ENCODE results near the gene CYREN. TPM values are rescaled to one million over a fixed set of nuclear protein-coding genes. Genes with fewer than 3 reads are reported as not detected.
"Not testable (repeated sequence)": the region's sequence is repeated elsewhere in the genome, so short reads cannot be mapped to it uniquely, and the experiment has no call there.

Gene CYREN
- total RNA-seq, 6 donors from 2014 or later = 27.3 to 119 (median 40.4) TPM

DNA sequence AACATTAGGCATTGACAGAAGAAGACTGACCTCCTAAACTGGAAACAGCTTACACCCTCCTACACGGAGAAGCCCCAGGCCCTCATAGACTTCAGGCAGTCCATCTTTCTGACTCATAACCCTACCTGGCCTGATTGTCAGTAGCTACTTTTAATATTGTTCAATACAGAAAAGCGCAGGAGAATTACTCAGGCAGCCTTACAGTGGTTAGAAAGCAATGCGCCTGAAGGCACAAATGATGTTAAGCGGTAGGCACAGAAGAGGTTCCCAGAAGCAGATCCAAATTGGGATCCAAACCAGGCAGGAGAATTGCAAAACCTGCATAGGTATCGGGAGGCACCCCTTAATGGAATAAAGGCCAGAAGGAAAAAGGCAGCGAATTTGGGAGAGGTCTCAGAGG lies 5.4 kb upstream of the CYREN start:
- DNase-seq (no peak), ATAC-seq (ENCODE audit: low FRiP score in 2 of 2) (no peak)
- H3K27ac ChIP-seq = no peak overlapping the region
- no peaks in the 10 kb centered on the region for H3K27me3 ChIP-seq
- TF ChIP-seq POLR2AphosphoS5 (IDR thresholded peaks at IDR 0.05) (no peak), POLR2A (IDR thresholded peaks at IDR 0.05) (no peak), EP300 (IDR thresholded peaks at IDR 0.05) (no peak)
- TF ChIP-seq, protein P1, sequence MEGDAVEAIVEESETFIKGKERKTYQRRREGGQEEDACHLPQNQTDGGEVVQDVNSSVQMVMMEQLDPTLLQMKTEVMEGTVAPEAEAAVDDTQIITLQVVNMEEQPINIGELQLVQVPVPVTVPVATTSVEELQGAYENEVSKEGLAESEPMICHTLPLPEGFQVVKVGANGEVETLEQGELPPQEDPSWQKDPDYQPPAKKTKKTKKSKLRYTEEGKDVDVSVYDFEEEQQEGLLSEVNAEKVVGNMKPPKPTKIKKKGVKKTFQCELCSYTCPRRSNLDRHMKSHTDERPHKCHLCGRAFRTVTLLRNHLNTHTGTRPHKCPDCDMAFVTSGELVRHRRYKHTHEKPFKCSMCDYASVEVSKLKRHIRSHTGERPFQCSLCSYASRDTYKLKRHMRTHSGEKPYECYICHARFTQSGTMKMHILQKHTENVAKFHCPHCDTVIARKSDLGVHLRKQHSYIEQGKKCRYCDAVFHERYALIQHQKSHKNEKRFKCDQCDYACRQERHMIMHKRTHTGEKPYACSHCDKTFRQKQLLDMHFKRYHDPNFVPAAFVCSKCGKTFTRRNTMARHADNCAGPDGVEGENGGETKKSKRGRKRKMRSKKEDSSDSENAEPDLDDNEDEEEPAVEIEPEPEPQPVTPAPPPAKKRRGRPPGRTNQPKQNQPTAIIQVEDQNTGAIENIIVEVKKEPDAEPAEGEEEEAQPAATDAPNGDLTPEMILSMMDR (IDR thresholded peaks at IDR 0.05) = no peak
- H3K4me1 ChIP-seq = peaks cover 0 to 12% (median 10%) of the 10 kb centered on the region in 4 donors
- 93 to 94% methylated on average over 6 of the region's 6 CpGs for WGBS, 2 donors
- peaks cover 0 to 8% (median 0%) of the 10 kb centered on the region in 4 donors for H3K36me3 ChIP-seq
- no peak overlapping the region for H3K4me3 ChIP-seq
- peaks cover under 1 to 19% (median 10%) of the 10 kb centered on the region in 4 donors for H3K9me3 ChIP-seq

DNA sequence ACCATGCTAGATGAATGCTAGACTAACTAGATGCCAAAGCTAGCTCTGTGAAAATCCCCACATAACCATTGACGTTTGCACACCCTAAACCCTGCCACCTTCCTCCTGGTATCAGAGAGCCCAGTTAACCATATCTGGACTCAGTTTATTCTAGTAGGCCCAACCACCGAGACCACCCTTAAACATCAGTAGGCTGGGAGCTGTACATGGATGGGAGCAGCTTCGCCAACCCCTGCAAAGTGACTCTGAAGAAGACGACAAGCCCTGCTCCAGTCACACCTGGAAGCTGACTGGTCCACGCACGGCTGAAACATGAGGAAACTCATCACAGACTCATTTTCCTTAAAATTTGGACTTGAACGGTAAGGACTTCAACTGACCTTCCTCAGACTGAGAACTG lies 4.4 kb upstream of the CYREN start:
- Histone ChIP-seq H3K27me3 (no peaks in the 10 kb centered on the region), H3K4me3 (no peak overlapping the region), H3K9me3 (peaks cover 0 to 9% (median under 1%) of the 10 kb centered on the region in 4 donors), H3K36me3 (peaks cover 0 to 8% (median 0%) of the 10 kb centered on the region in 4 donors), H3K27ac (no peak overlapping the region), H3K4me1 (peaks cover 0 to 15% (median 10%) of the 10 kb centered on the region in 4 donors)
- ATAC-seq (ENCODE audit: low FRiP score in 2 of 2) (no peak), DNase-seq (no peak)
- 91 to 94% methylated on average over 7 of the region's 7 CpGs for WGBS, 2 donors
- TF ChIP-seq POLR2AphosphoS5 (IDR thresholded peaks at IDR 0.05) (no peak), POLR2A (IDR thresholded peaks at IDR 0.05) (no peak), EP300 (IDR thresholded peaks at IDR 0.05) (no peak)

DNA sequence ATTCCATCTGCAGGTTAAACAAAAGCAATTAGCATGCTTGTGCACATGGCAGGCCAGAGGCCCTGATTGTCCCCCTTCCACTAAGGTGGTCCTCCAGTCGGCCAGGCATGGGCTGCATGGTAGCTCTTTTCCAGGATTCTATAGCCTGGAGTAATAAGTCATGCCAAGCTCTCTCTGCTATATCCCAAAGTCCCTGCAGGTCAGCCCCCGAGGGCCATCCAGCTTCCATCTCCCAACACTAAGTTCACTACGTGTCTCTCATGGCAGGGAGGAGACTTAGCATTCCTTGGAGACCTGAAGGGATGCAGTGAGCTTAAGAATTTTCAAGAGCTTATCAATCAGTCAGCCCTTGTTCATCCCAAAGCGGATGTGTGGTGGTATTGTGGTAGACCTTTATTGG lies 3.4 kb upstream of the CYREN start:
- DNase-seq; H3K27ac ChIP-seq; H3K9me3 ChIP-seq; H3K4me3 ChIP-seq; ATAC-seq (ENCODE audit: low FRiP score in 2 of 2); H3K27me3 ChIP-seq; H3K36me3 ChIP-seq: not testable (repeated sequence)
- H3K4me1 ChIP-seq = peaks cover 8 to 25% (median 19%) of the 10 kb centered on the region in 4 donors
- WGBS, 2 donors = 88 to 91% methylated on average over 4 of the region's 4 CpGs

DNA sequence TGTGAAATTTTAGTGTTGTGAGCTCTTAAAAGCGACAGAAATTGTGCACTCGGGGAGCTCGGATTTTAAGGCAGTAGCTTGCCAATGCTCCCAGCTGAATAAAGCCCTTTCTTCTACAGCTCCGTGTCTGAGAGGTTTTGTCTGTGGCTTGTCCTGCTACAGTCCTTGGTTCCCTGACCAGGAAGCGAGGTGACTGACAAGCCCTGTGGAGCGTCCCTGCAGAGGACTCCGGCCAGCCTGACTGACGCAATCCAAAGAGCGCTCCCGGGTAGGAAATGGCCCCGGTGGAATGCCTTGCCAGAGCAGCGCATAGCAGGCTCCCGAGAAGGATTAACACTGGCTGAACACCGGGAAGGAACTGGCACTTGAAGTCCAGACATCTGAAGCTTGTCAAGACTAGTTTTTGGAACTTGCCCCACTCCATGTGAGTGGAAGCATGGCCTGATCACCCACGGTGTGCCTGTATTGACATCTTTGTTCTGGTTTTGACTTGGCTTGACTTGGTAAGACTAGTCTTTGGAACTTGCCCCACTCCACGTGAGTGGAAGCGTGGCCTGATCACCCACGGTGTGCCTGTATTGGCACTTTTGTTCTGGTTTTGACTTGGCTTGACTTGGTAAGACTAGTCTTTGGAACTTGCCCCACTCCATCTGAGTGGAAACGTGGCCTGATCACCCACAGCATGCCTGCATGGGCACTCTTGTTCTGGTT lies 1.2 kb upstream of the CYREN start:
- Histone ChIP-seq H3K4me3 (peak overlapping the region in 2 of 4 donors; percentile 71 to 89), H3K36me3 (peaks cover 0 to 20% (median 10%) of the 10 kb centered on the region in 4 donors), H3K27ac (peak overlapping the region; percentile 89 to 99 (median 98)), H3K4me1 (peaks cover 28 to 47% (median 41%) of the 10 kb centered on the region in 4 donors)
- 47 to 53% methylated on average over 19 of the region's 19 CpGs for WGBS, 2 donors
- not testable (repeated sequence) for ATAC-seq (ENCODE audit: low FRiP score in 2 of 2); H3K9me3 ChIP-seq; H3K27me3 ChIP-seq
- peak in 1 of 2 donors; percentile 86 for DNase-seq
- peak in 1 of 4 donors; percentile 39 for TF ChIP-seq POLR2A (IDR thresholded peaks at IDR 0.05)

DNA sequence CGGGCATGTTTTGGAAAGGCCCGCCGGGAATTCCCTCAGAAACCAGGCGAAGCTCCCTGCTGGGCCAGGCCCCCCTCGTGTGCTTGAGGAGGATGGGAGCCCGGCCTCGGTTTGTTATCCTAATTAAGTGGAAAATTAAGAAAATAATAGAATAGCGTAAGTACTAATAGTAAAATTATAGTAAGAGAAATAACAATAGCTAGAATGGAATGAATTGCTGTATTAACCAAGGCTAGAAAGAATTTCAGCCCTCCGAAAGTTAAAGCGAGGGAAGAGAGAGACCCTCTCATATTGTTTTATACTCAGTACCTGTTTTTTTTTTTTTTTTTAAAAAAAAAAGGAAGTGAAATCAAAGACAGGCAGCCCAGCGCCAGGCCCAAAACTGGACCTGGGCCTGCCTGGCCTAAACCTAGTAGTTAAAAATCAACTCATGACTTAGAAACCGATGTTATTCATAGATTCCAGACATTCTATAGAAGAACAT lies 533 bp upstream of the CYREN start:
- ATAC-seq (ENCODE audit: low FRiP score in 2 of 2) = not testable (repeated sequence)

DNA sequence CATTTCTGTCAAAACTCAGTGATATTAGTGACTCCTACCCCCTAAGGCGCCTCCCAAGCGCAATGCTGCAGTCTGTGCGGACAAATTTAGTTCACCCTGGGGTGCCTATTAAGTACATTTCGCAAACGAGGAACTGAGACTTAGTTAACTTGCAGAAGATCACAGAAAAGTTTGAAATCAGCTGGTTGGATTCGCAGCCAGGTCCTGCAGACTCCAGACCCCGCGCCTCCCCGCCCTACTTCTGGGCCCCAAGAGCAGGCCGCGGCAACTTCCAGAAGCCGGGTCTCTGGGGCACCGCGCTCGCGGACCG lies 588 bp downstream of the CYREN start:
- peak in 1 of 2 donors; percentile 55 for ATAC-seq (ENCODE audit: low FRiP score in 2 of 2)
- WGBS, 2 donors = 0 to 3% methylated on average over 5 to 17 of the region's 17 CpGs

More for the DNA sequence above, 533 bp upstream of the CYREN start:
- H3K36me3 ChIP-seq = peaks cover 0 to 26% (median 16%) of the 10 kb centered on the region in 4 donors
- H3K27me3 ChIP-seq, H3K9me3 ChIP-seq, DNase-seq: not testable (repeated sequence)
- peaks cover 35 to 54% (median 45%) of the 10 kb centered on the region in 4 donors for H3K4me1 ChIP-seq
- H3K4me3 ChIP-seq = peak overlapping the region in 3 of 4 donors; percentile 71 to 89 (median 79)
- TF ChIP-seq, protein P1 (IDR thresholded peaks at IDR 0.05) = peak in 1 of 6 experiments; percentile 1
- peak overlapping the region; percentile 89 to 99 (median 98) for H3K27ac ChIP-seq
- WGBS, 2 donors = 22 to 23% methylated on average over 12 of the region's 12 CpGs

More for the DNA sequence above, 588 bp downstream of the CYREN start:
- TF ChIP-seq EP300 (IDR thresholded peaks at IDR 0.05) = no peak
- TF ChIP-seq POLR2AphosphoS5 (IDR thresholded peaks at IDR 0.05) = no peak
- TF ChIP-seq, protein P1 (IDR thresholded peaks at IDR 0.05) = no peak
- no peak for TF ChIP-seq POLR2A (IDR thresholded peaks at IDR 0.05)
- Histone ChIP-seq H3K9me3 (no peaks in the 10 kb centered on the region), H3K4me1 (peaks cover 46 to 65% (median 56%) of the 10 kb centered on the region in 4 donors), H3K4me3 (peak overlapping the region; percentile 71 to 92 (median 84)), H3K27ac (peak overlapping the region; percentile 89 to 99 (median 98)), H3K27me3 (no peaks in the 10 kb centered on the region), H3K36me3 (peaks cover 0 to 37% (median 26%) of the 10 kb centered on the region in 4 donors)
- DNase-seq = no peak

All from upper lobe of left lung (tissue), 6 donors.